GM23338 (cell line): ENCODE measurements around the gene KRT16.

Experiments used
- CREB1 ChIP-seq: fragments of 250-450 bp; sonication (Bioruptor Pico); IDR thresholded peaks from 2 replicates; pipeline ENCODE4 v1.5.0; 2020; ENCODE audit warnings: low read depth, mild to moderate bottlenecking, moderate library complexity
- CTCF ChIP-seq, 2 experiments: fragments of 200-600 bp in 1 of 2; sonication (generic) in 1 of 2; conservative IDR thresholded peaks; 2 replicates each; pipeline versions ENCODE4 v1.5.1 to v1.6.1; 2016 to 2017; ENCODE audit warnings: antibody characterized with exemption in 2 of 2, low read depth in 2 of 2, mild to moderate bottlenecking in 2 of 2, moderate library complexity in 1 of 2
- EZH2 ChIP-seq: fragments of 200-600 bp; sonication (generic); IDR thresholded peaks from one replicate; pipeline ENCODE4 v1.8.0; 2017; ENCODE audit warnings: antibody characterized with exemption, mild to moderate bottlenecking, low read depth; ENCODE audit not compliant: unreplicated experiment
- EZH2phosphoT487 ChIP-seq: fragments of 200-600 bp; sonication (generic); IDR thresholded peaks from one replicate; pipeline ENCODE4 v1.8.1; 2018; ENCODE audit warnings: antibody characterized with exemption; ENCODE audit not compliant: unreplicated experiment
- POLR2AphosphoS5 ChIP-seq: IDR thresholded peaks from 2 replicates; pipeline ENCODE4 v1.6.1; 2016; ENCODE audit warnings: antibody characterized with exemption, low read depth
- REST ChIP-seq: IDR thresholded peaks from one replicate; pipeline ENCODE4 v1.6.1; 2018; ENCODE audit warnings: antibody characterized with exemption; ENCODE audit not compliant: unreplicated experiment
- ZNF114 ChIP-seq: fragments of 250-450 bp; sonication (Bioruptor Pico); IDR thresholded peaks from 2 replicates; pipeline ENCODE4 v1.5.0; 2020; ENCODE audit warnings: mild to moderate bottlenecking, moderate library complexity
- ZNF462 ChIP-seq: fragments of 250-450 bp; sonication (Bioruptor Pico); IDR thresholded peaks from 2 replicates; pipeline ENCODE4 v1.5.0; 2020; ENCODE audit warnings: mild to moderate bottlenecking, moderate library complexity

- TF ChIP-seq POLR2AphosphoS5 (no peak), CTCF (conservative IDR thresholded peaks at IDR 0.05; ENCODE audit: low read depth in 2 of 2) (no peak), CREB1 (CRISPR knock-in tag) (no peak), REST (no peak), ZNF462 (no peak), EZH2phosphoT487 (no peak), EZH2 (no peak), ZNF114 (CRISPR knock-in tag) (no peak)
Measured at GRCh38 chr17:41654678-41655607, 42.4 kb upstream of the KRT16 start.
